ENCODE results near the gene USP11.
A peak's percentile ranks its signal among the peaks of the same experiment; 100 is the strongest.
"Not testable (repeated sequence)": the region's sequence is repeated elsewhere in the genome, so short reads cannot be mapped to it uniquely, and the experiment has no call there.

USP11 gene

GRCh38 chrX:47241201-47242011 lies 8.6 kb downstream of the USP11 start:
- Mint-ChIP-seq H3K4me1 (ENCODE audit: low read depth) (peaks cover 9% of the 10 kb centered on the region), H3K27ac (no peak overlapping the region), H3K9me3 (no peaks in the 10 kb centered on the region), H3K27me3 (no peaks in the 10 kb centered on the region), H3K36me3 (ENCODE audit: low read depth) (peaks cover 23% of the 10 kb centered on the region), H3K4me3 (no peak overlapping the region)

GRCh38 chrX:47242321-47242720 lies 9.5 kb downstream of the USP11 start:
- H3K27me3 Mint-ChIP-seq: no peaks in the 10 kb centered on the region
- H3K4me1 Mint-ChIP-seq (ENCODE audit: low read depth): peaks cover under 1% of the 10 kb centered on the region
- H3K4me3 Mint-ChIP-seq: no peak overlapping the region
- peaks cover 24% of the 10 kb centered on the region for H3K36me3 Mint-ChIP-seq (ENCODE audit: low read depth)
- no peaks in the 10 kb centered on the region for H3K9me3 Mint-ChIP-seq
- no peak overlapping the region for H3K27ac Mint-ChIP-seq

- Mint-ChIP-seq H3K4me1 (ENCODE audit: low read depth) (no peaks in the 10 kb centered on the region), H3K27me3 (no peaks in the 10 kb centered on the region), H3K27ac (no peak overlapping the region), H3K9me3 (no peaks in the 10 kb centered on the region), H3K4me3 (no peak overlapping the region), H3K36me3 (ENCODE audit: low read depth) (peaks cover 29% of the 10 kb centered on the region)
Measured at GRCh38 chrX:47243351-47243750, 10.5 kb downstream of the USP11 start.

GRCh38 chrX:47244676-47245075 lies 11.9 kb downstream of the USP11 start:
- H3K36me3 Mint-ChIP-seq (ENCODE audit: low read depth): peaks cover 29% of the 10 kb centered on the region
- H3K4me3 Mint-ChIP-seq: no peak overlapping the region
- no peaks in the 10 kb centered on the region for H3K9me3 Mint-ChIP-seq
- no peak overlapping the region for H3K27ac Mint-ChIP-seq
- peaks cover 5% of the 10 kb centered on the region for H3K4me1 Mint-ChIP-seq (ENCODE audit: low read depth)
- no peaks in the 10 kb centered on the region for H3K27me3 Mint-ChIP-seq

GRCh38 chrX:47245156-47245555 lies 12.3 kb downstream of the USP11 start:
- Mint-ChIP-seq H3K36me3 (ENCODE audit: low read depth) (peaks cover 29% of the 10 kb centered on the region), H3K27me3 (no peaks in the 10 kb centered on the region), H3K9me3 (no peaks in the 10 kb centered on the region), H3K4me1 (ENCODE audit: low read depth) (peaks cover 5% of the 10 kb centered on the region), H3K4me3 (no peak overlapping the region), H3K27ac (no peak overlapping the region)

GRCh38 chrX:47247206-47247998 lies 14.6 kb downstream of the USP11 start:
- Mint-ChIP-seq H3K27me3 (no peaks in the 10 kb centered on the region), H3K36me3 (ENCODE audit: low read depth) (peaks cover 17% of the 10 kb centered on the region), H3K4me1 (ENCODE audit: low read depth) (peaks cover 5% of the 10 kb centered on the region), H3K4me3 (no peak overlapping the region), H3K9me3 (no peaks in the 10 kb centered on the region), H3K27ac (peak overlapping the region; percentile 40)

- peak overlapping the region; percentile 40 for H3K27ac Mint-ChIP-seq
- no peak overlapping the region for H3K4me3 Mint-ChIP-seq
- peaks cover 5% of the 10 kb centered on the region for H3K4me1 Mint-ChIP-seq (ENCODE audit: low read depth)
- H3K27me3 Mint-ChIP-seq: no peaks in the 10 kb centered on the region
- peaks cover 17% of the 10 kb centered on the region for H3K36me3 Mint-ChIP-seq (ENCODE audit: low read depth)
- H3K9me3 Mint-ChIP-seq: no peaks in the 10 kb centered on the region
Measured at GRCh38 chrX:47247999-47248320, 15.2 kb downstream of the USP11 start.

- no peak overlapping the region for H3K4me3 Mint-ChIP-seq
- peaks cover 17% of the 10 kb centered on the region for H3K36me3 Mint-ChIP-seq (ENCODE audit: low read depth)
- H3K27me3 Mint-ChIP-seq: no peaks in the 10 kb centered on the region
- no peaks in the 10 kb centered on the region for H3K9me3 Mint-ChIP-seq
- H3K4me1 Mint-ChIP-seq (ENCODE audit: low read depth): peaks cover 5% of the 10 kb centered on the region
- H3K27ac Mint-ChIP-seq: no peak overlapping the region
Measured at GRCh38 chrX:47248576-47248975, 15.8 kb downstream of the USP11 start.

- Mint-ChIP-seq H3K4me3 (no peak overlapping the region), H3K27me3 (no peaks in the 10 kb centered on the region), H3K4me1 (ENCODE audit: low read depth) (peaks cover 5% of the 10 kb centered on the region), H3K9me3 (no peaks in the 10 kb centered on the region), H3K36me3 (ENCODE audit: low read depth) (peaks cover 13% of the 10 kb centered on the region), H3K27ac (no peak overlapping the region)
Measured at GRCh38 chrX:47250017-47250347, 17.2 kb downstream of the USP11 start.

GRCh38 chrX:47257620-47258019 lies 24.8 kb downstream of the USP11 start:
- H3K4me1 Mint-ChIP-seq (ENCODE audit: low read depth); H3K27ac Mint-ChIP-seq; H3K27me3 Mint-ChIP-seq; H3K4me3 Mint-ChIP-seq; H3K9me3 Mint-ChIP-seq; H3K36me3 Mint-ChIP-seq (ENCODE audit: low read depth): not testable (repeated sequence)

GRCh38 chrX:47264483-47265173 lies 31.8 kb downstream of the USP11 start:
- H3K4me3 Mint-ChIP-seq: no peak overlapping the region
- peaks cover 9% of the 10 kb centered on the region for H3K4me1 Mint-ChIP-seq (ENCODE audit: low read depth)
- H3K9me3 Mint-ChIP-seq: no peaks in the 10 kb centered on the region
- no peak overlapping the region for H3K27ac Mint-ChIP-seq
- no peaks in the 10 kb centered on the region for H3K27me3 Mint-ChIP-seq
- no peaks in the 10 kb centered on the region for H3K36me3 Mint-ChIP-seq (ENCODE audit: low read depth)

- no peak overlapping the region for H3K27ac Mint-ChIP-seq
- H3K4me3 Mint-ChIP-seq: no peak overlapping the region
- H3K27me3 Mint-ChIP-seq: no peaks in the 10 kb centered on the region
- H3K36me3 Mint-ChIP-seq (ENCODE audit: low read depth): no peaks in the 10 kb centered on the region
- peaks cover 9% of the 10 kb centered on the region for H3K4me1 Mint-ChIP-seq (ENCODE audit: low read depth)
- no peaks in the 10 kb centered on the region for H3K9me3 Mint-ChIP-seq
Measured at GRCh38 chrX:47266643-47267042, 33.8 kb downstream of the USP11 start.

GRCh38 chrX:47272013-47272408 lies 39.2 kb downstream of the USP11 start:
- Mint-ChIP-seq H3K27ac (no peak overlapping the region), H3K27me3 (no peaks in the 10 kb centered on the region), H3K4me3 (no peak overlapping the region), H3K4me1 (ENCODE audit: low read depth) (no peaks in the 10 kb centered on the region), H3K9me3 (no peaks in the 10 kb centered on the region), H3K36me3 (ENCODE audit: low read depth) (no peaks in the 10 kb centered on the region)

GRCh38 chrX:47273011-47273730 lies 40.4 kb downstream of the USP11 start:
- no peaks in the 10 kb centered on the region for H3K36me3 Mint-ChIP-seq (ENCODE audit: low read depth)

GRCh38 chrX:47278691-47279090 lies 45.9 kb downstream of the USP11 start:
- H3K36me3 Mint-ChIP-seq (ENCODE audit: low read depth): no peaks in the 10 kb centered on the region
- no peaks in the 10 kb centered on the region for H3K27me3 Mint-ChIP-seq
- H3K27ac Mint-ChIP-seq: no peak overlapping the region
- H3K9me3 Mint-ChIP-seq: no peaks in the 10 kb centered on the region
- H3K4me3 Mint-ChIP-seq: no peak overlapping the region
- H3K4me1 Mint-ChIP-seq (ENCODE audit: low read depth): no peaks in the 10 kb centered on the region

More at GRCh38 chrX:47273011-47273730, 40.4 kb downstream of the USP11 start:
- no peaks in the 10 kb centered on the region for H3K27me3 Mint-ChIP-seq
- H3K9me3 Mint-ChIP-seq: no peaks in the 10 kb centered on the region
- H3K4me3 Mint-ChIP-seq: no peak overlapping the region
- no peaks in the 10 kb centered on the region for H3K4me1 Mint-ChIP-seq (ENCODE audit: low read depth)
- no peak overlapping the region for H3K27ac Mint-ChIP-seq

Data from stimulated activated naive CD8-positive, alpha-beta T cell treated with anti-CD3 and anti-CD28 coated beads, Interleukin-15, Interleukin-2, amounts not matched to agents 100 ng/mL and 50 ng/mL, for 24 hours (primary cell).